Fibroblast of lung (primary cell): ENCODE measurements around the gene BAIAP3. TPM values are rescaled to one million over a fixed set of nuclear protein-coding genes. Genes with fewer than 3 reads are reported as not detected.

Experiments
- DNase-seq, 2 donors: peaks; one replicate each; pipeline versions ENCODE4 v3.0.0 to v3.0.0-alpha.2; 2010; ENCODE audit warnings: low read depth in 2 of 2
- H2AFZ ChIP-seq: 2 replicates; pipeline ENCODE4 v1.5.1; 2012; ENCODE audit warnings: low read length, control low read depth, inconsistent platforms
- H3K27ac ChIP-seq: 2 replicates; pipeline ENCODE4 v1.5.1; 2011; ENCODE audit warnings: low read length, control low read depth; ENCODE audit not compliant: insufficient read depth
- H3K27me3 ChIP-seq: 2 replicates; pipeline ENCODE4 v1.5.1; 2011; ENCODE audit warnings: mild to moderate bottlenecking, low read length; ENCODE audit not compliant: control insufficient read depth, insufficient read depth
- H3K36me3 ChIP-seq: 2 replicates; pipeline ENCODE4 v1.5.1; 2011; ENCODE audit warnings: low read length; ENCODE audit not compliant: control insufficient read depth, insufficient read depth
- H3K4me1 ChIP-seq: 2 replicates; pipeline ENCODE4 v1.5.1; 2011; ENCODE audit warnings: low read length; ENCODE audit not compliant: control insufficient read depth, insufficient read depth; ENCODE audit errors: extremely low read depth
- H3K4me2 ChIP-seq: 2 replicates; pipeline ENCODE4 v1.5.1; 2011; ENCODE audit warnings: low read length, control low read depth; ENCODE audit not compliant: insufficient read depth; ENCODE audit errors: extremely low read depth
- H3K4me3 ChIP-seq, 4 experiments: fragments of 200-600 bp in 1 of 4; sonication (generic) in 1 of 4; replicated peaks in 1 of 4; 2 replicates each; pipeline ENCODE4 v1.5.1; 2011 to 2016; ENCODE audit warnings: low read length in 4 of 4, low read depth in 3 of 4, mild to moderate bottlenecking in 3 of 4, control low read depth in 2 of 4, inconsistent platforms in 1 of 4, mixed read lengths in 1 of 4; ENCODE audit not compliant: insufficient read depth in 1 of 4; ENCODE audit errors: control extremely low read depth in 1 of 4
- H3K79me2 ChIP-seq: 2 replicates; pipeline ENCODE4 v1.5.1; 2012; ENCODE audit warnings: mild to moderate bottlenecking, low read length, inconsistent platforms; ENCODE audit not compliant: control insufficient read depth, insufficient read depth
- H3K9ac ChIP-seq: 2 replicates; pipeline ENCODE4 v1.5.1; 2011; ENCODE audit warnings: mild to moderate bottlenecking, low read length, control low read depth; ENCODE audit not compliant: insufficient read depth
- H3K9me3 ChIP-seq: 2 replicates; pipeline ENCODE4 v1.5.1; 2012; ENCODE audit warnings: low read depth, low read length; ENCODE audit not compliant: control insufficient read depth, insufficient read depth
- H4K20me1 ChIP-seq: 2 replicates; pipeline ENCODE4 v1.5.1; 2011; ENCODE audit warnings: low read length; ENCODE audit not compliant: control insufficient read depth, insufficient read depth; ENCODE audit errors: extremely low read depth
- CTCF ChIP-seq, 2 donors: IDR thresholded peaks in 1 of 2; conservative IDR thresholded peaks in 1 of 2; 1 replicate in 1 of 2; 2 replicates in 1 of 2; pipeline ENCODE4 v1.5.1; 2011 to 2012; ENCODE audit warnings: low read length in 2 of 2, control low read depth in 1 of 2, inconsistent platforms in 1 of 2, low read depth in 1 of 2, mild to moderate bottlenecking in 1 of 2
- EZH2 ChIP-seq: IDR thresholded peaks from 2 replicates; pipeline ENCODE4 v1.5.1; 2012; ENCODE audit warnings: low read length, control low read depth, mild to moderate bottlenecking; ENCODE audit errors: missing control alignments
- polyA plus RNA-seq, 2 donors: library from polyadenylated mRNA; depleted of rRNA in 1 of 2; stranded (reverse) in 1 of 2; unstranded in 1 of 2; fragments of >200 nt; gene quantifications; 2 replicates each; pipeline ENCODE4 v1.2.1, GENCODE V29; 2011 to 2012; ENCODE audit warnings: missing spikeins in 1 of 2
- total RNA-seq: library from RNA; depleted of rRNA; stranded (reverse); fragments of >200 nt; gene quantifications from 2 replicates; pipeline ENCODE4 v1.2.1, GENCODE V29; 2014

The BAIAP3 gene
- total and polyA plus RNA-seq, 2 donors (not counting 1 experiment from before 2014, with no cell fraction given), result 0.22 to 0.83 TPM

GRCh38 chr16:1331712-1332617 is 1.5 kb upstream of the BAIAP3 start:
- Histone ChIP-seq H3K9ac (peak overlapping the region; percentile 13), H3K4me3 (peak overlapping the region in 1 of 4 experiments; percentile 21), H4K20me1 (no peaks in the 10 kb centered on the region), H3K36me3 (no peaks in the 10 kb centered on the region), H3K9me3 (no peaks in the 10 kb centered on the region), H3K79me2 (no peaks in the 10 kb centered on the region), H3K27ac (no peak overlapping the region), H3K4me2 (peak overlapping the region; percentile 51), H3K4me1 (peaks cover 7% of the 10 kb centered on the region), H2AFZ (peak overlapping the region; percentile 16), H3K27me3 (peaks cover 36% of the 10 kb centered on the region)
- DNase-seq, result peak; percentile 25 to 32
- TF ChIP-seq CTCF (conservative IDR thresholded peaks at IDR 0.05 in 1 of 2, IDR thresholded peaks at IDR 0.05 in 1 of 2; ENCODE audit: low read depth in 1 of 2, low read length in 2 of 2) (no peak), EZH2 (peak; percentile 86)

- no peak for TF ChIP-seq CTCF (conservative IDR thresholded peaks at IDR 0.05 in 1 of 2, IDR thresholded peaks at IDR 0.05 in 1 of 2; ENCODE audit: low read depth in 1 of 2, low read length in 2 of 2)
- TF ChIP-seq EZH2, result peak; percentile 37
- Histone ChIP-seq H3K4me1 (peaks cover 7% of the 10 kb centered on the region), H3K36me3 (no peaks in the 10 kb centered on the region), H3K9ac (no peak overlapping the region), H3K9me3 (no peaks in the 10 kb centered on the region), H3K79me2 (no peaks in the 10 kb centered on the region), H3K27me3 (peaks cover 36% of the 10 kb centered on the region), H3K4me3 (no peak overlapping the region), H3K4me2 (no peak overlapping the region), H3K27ac (no peak overlapping the region), H4K20me1 (no peaks in the 10 kb centered on the region), H2AFZ (no peak overlapping the region)
- DNase-seq, result no peak
Measured at GRCh38 chr16:1332618-1333148, 762 bp upstream of the BAIAP3 start.

- peaks cover 36% of the 10 kb centered on the region for H3K27me3 ChIP-seq
- no peak overlapping the region for H3K27ac ChIP-seq
- H3K4me1 ChIP-seq, result peaks cover 7% of the 10 kb centered on the region
- TF ChIP-seq CTCF (conservative IDR thresholded peaks at IDR 0.05 in 1 of 2, IDR thresholded peaks at IDR 0.05 in 1 of 2; ENCODE audit: low read depth in 1 of 2, low read length in 2 of 2) (no peak), EZH2 (no peak)
- H3K79me2 ChIP-seq, result no peaks in the 10 kb centered on the region
- no peak overlapping the region for H3K4me3 ChIP-seq
- H3K36me3 ChIP-seq, result no peaks in the 10 kb centered on the region
- no peak overlapping the region for H2AFZ ChIP-seq
- no peaks in the 10 kb centered on the region for H4K20me1 ChIP-seq
- peak overlapping the region; percentile 25 for H3K4me2 ChIP-seq
- no peaks in the 10 kb centered on the region for H3K9me3 ChIP-seq
- H3K9ac ChIP-seq, result no peak overlapping the region
- DNase-seq, result no peak
Measured at GRCh38 chr16:1333854-1334700, 632 bp downstream of the BAIAP3 start.
